Upper lobe of left lung (tissue), 4 donors: ENCODE measurements around the gene SLC25A13.

ENCODE experiments used
- POLR2A ChIP-seq, 4 donors: fragments of 450-650 bp; IDR thresholded peaks; one replicate each; pipeline ENCODE4 v1.5.1; 2016 to 2017; ENCODE audit warnings: antibody characterized with exemption in 4 of 4, mild to moderate bottlenecking in 2 of 4
- POLR2AphosphoS5 ChIP-seq, 2 donors: sonication (generic); formaldehyde crosslinking; IDR thresholded peaks; one replicate each; pipeline ENCODE4 v1.5.1; 2017; ENCODE audit warnings: antibody characterized with exemption in 2 of 2
- TF ChIP-seq, protein P1 (sequence below), 6 experiments: fragments of 450-650 bp in 4 of 6; fragments of 200-600 bp in 2 of 6; sonication (generic) in 2 of 6; IDR thresholded peaks; one replicate each; pipeline ENCODE4 v1.5.1; 2016 to 2019; ENCODE audit warnings: antibody characterized with exemption in 6 of 6

DNA sequence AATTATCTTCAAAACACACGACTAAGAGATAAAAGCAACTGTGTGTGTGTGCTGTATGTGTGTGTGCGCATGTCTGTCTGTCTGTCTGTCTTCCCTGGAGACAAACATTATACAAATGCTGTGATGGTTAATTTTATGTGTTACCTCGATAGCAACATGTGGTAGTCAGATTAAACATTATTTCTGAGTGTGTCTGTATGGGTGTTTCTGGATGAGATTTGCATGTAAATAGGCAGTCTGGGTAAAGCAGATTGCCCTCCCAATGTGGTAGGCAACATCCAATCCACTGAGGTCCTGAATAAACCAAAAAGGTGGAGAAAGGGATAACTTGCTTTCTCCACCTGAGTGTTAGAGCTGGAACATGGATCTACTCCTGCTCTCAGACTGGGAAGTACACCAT, 67.9 kb downstream of the SLC25A13 start:
- TF ChIP-seq POLR2A (IDR thresholded peaks at IDR 0.05) (no peak), POLR2AphosphoS5 (IDR thresholded peaks at IDR 0.05) (no peak)
- TF ChIP-seq, protein P1, sequence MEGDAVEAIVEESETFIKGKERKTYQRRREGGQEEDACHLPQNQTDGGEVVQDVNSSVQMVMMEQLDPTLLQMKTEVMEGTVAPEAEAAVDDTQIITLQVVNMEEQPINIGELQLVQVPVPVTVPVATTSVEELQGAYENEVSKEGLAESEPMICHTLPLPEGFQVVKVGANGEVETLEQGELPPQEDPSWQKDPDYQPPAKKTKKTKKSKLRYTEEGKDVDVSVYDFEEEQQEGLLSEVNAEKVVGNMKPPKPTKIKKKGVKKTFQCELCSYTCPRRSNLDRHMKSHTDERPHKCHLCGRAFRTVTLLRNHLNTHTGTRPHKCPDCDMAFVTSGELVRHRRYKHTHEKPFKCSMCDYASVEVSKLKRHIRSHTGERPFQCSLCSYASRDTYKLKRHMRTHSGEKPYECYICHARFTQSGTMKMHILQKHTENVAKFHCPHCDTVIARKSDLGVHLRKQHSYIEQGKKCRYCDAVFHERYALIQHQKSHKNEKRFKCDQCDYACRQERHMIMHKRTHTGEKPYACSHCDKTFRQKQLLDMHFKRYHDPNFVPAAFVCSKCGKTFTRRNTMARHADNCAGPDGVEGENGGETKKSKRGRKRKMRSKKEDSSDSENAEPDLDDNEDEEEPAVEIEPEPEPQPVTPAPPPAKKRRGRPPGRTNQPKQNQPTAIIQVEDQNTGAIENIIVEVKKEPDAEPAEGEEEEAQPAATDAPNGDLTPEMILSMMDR (IDR thresholded peaks at IDR 0.05) = no peak
